ENCODE measurements around the gene ROR1.

Gene ROR1

GRCh38 chr1:63777286-63777685 lies 3.5 kb downstream of the ROR1 start:
- no peak for TF ChIP-seq CTCF (IDR thresholded peaks at IDR 0.05)

GRCh38 chr1:63777965-63778880 lies 4.4 kb downstream of the ROR1 start:
- no peak for TF ChIP-seq CTCF (IDR thresholded peaks at IDR 0.05)

DNA sequence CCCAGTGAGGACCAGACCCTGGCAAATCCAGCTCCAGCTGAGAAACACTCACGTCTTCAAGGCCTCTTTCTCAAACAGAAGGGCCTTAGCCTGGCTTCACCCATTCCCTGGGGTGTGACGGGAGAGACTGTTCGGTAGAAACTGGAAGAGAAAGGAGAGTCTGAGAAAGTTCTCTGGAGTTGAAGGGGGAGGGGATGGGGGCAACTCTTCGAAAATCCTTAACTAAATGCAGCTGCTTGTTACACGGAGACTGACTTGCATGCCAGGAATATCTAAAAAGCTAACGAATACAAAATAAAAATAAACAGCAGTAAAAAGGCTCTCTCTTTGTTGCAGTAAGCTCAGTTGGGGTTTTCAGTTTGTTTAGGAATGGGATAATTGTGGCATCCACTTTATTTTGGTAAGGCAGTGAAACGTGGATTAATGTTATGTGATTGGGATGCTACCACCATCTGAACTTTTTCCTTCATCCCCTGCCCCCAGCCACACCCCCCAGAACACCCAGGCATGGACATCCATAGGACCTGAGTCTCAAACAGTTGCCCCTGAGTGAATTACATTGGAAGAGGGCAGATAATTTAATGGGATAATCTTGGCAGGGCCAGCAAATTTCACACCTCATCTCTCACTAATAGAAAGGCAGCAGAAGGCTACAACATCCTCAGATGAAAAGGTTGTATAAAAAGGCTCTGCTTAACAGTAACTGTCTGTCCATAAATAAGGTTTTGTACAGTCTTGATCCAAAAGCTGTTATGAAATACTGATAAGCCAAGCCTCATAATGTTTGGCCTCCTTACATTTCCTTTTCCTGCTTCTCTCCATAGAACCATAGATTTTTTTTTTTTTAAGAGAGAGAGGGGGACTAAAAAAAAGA lies 5.8 kb downstream of the ROR1 start:
- no peak for TF ChIP-seq CTCF (IDR thresholded peaks at IDR 0.05)

DNA sequence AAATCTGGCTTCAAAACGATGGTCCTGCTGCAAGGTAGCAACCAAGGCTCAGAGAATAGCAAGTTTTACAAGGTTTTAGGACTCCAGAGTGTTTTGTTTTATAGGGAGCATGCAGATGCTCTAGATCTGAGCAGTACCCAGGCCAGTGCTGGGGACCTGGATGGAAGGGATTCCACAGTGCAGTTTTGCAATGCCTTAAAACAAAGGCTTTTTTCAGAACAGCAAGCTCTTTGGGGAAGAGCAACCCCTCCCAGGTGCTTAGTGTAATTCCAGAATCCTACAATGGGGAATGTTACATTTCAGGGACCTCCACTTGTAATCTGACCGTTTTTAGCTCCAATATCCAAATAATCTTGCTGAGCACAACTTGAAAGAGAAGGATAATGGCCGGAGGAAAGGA lies 6.7 kb downstream of the ROR1 start:
- no peak for TF ChIP-seq CTCF (IDR thresholded peaks at IDR 0.05)

GRCh38 chr1:63782982-63783381 lies 9.2 kb downstream of the ROR1 start:
- no peak for TF ChIP-seq CTCF (IDR thresholded peaks at IDR 0.05)

- no peak for TF ChIP-seq CTCF (IDR thresholded peaks at IDR 0.05)
Observed at GRCh38 chr1:63784083-63784482, 10.3 kb downstream of the ROR1 start.

GRCh38 chr1:63784489-63785390 lies 10.9 kb downstream of the ROR1 start:
- TF ChIP-seq CTCF (IDR thresholded peaks at IDR 0.05): no peak

Data from LNCAP (cell line).